DND-41 (cell line): Measurements from ENCODE around the gene SMIM14.
"Not testable (repeated sequence)": the region's sequence is repeated elsewhere in the genome, so short reads cannot be mapped to it uniquely, and the experiment has no call there.

ENCODE experiments used
- ATAC-seq: fragments of 200-7000 bp; cut with Tn5 transposase; 3 replicates; pipeline ENCODE4 v1.9.1; 2021; ENCODE audit warnings: low read depth; ENCODE audit not compliant: insufficient read depth
- DNase-seq: peaks from one replicate; pipeline ENCODE4 v3.0.0-alpha.2; 2020
- H2AFZ ChIP-seq: 2 replicates; pipeline ENCODE4 v1.6.0; 2012; ENCODE audit warnings: low read depth, low read length
- H3K27ac ChIP-seq: 2 replicates; pipeline ENCODE4 v1.5.1; 2012; ENCODE audit warnings: low read length, inconsistent platforms
- H3K27me3 ChIP-seq: fragments of 200-600 bp; sonication (generic); 2 replicates; pipeline ENCODE4 v1.6.0; 2012; ENCODE audit warnings: low read length, mild to moderate bottlenecking, inconsistent platforms; ENCODE audit not compliant: insufficient read depth, poor library complexity
- H3K36me3 ChIP-seq: 2 replicates; pipeline ENCODE4 v1.5.1; 2012; ENCODE audit warnings: low read length, inconsistent platforms; ENCODE audit not compliant: insufficient read depth
- H3K4me1 ChIP-seq: 2 replicates; pipeline ENCODE4 v1.5.1; 2012; ENCODE audit warnings: mild to moderate bottlenecking, low read length; ENCODE audit not compliant: insufficient read depth
- H3K4me2 ChIP-seq: 2 replicates; pipeline ENCODE4 v1.6.0; 2012; ENCODE audit warnings: mild to moderate bottlenecking, moderate library complexity, low read length, inconsistent platforms; ENCODE audit not compliant: insufficient read depth
- H3K4me3 ChIP-seq, 2 experiments: fragments of 200-600 bp in 1 of 2; shearing (Covaris generic) in 1 of 2; 2 replicates each; pipeline ENCODE4 v1.5.1; 2012 to 2016; ENCODE audit warnings: inconsistent platforms in 2 of 2, low read length in 2 of 2, mild to moderate bottlenecking in 2 of 2, low read depth in 1 of 2, moderate library complexity in 1 of 2
- H3K79me2 ChIP-seq: 2 replicates; pipeline ENCODE4 v1.6.0; 2012; ENCODE audit warnings: low read length, inconsistent platforms; ENCODE audit not compliant: insufficient read depth
- H3K9ac ChIP-seq: 2 replicates; pipeline ENCODE4 v1.6.0; 2012; ENCODE audit warnings: low read depth, mild to moderate bottlenecking, inconsistent platforms, low read length, moderate library complexity
- H3K9me3 ChIP-seq: 2 replicates; pipeline ENCODE4 v1.5.1; 2012; ENCODE audit warnings: low read length, moderate library complexity, mild to moderate bottlenecking, inconsistent platforms; ENCODE audit not compliant: insufficient read depth, severe bottlenecking
- H4K20me1 ChIP-seq: 2 replicates; pipeline ENCODE4 v1.6.0; 2012; ENCODE audit warnings: low read length; ENCODE audit not compliant: insufficient read depth
- CTCF ChIP-seq: IDR thresholded peaks from 2 replicates; pipeline ENCODE4 v1.5.1; 2012; ENCODE audit warnings: borderline replicate concordance, low read length, moderate library complexity, mild to moderate bottlenecking; ENCODE audit not compliant: poor library complexity, severe bottlenecking; ENCODE audit errors: extremely low read depth
- EZH2 ChIP-seq: IDR thresholded peaks from 3 replicates; pipeline ENCODE4 v1.6.1; 2012; ENCODE audit warnings: borderline replicate concordance, low read depth, mild to moderate bottlenecking, moderate library complexity, low read length, inconsistent platforms; ENCODE audit not compliant: severe bottlenecking

SMIM14 gene

DNA sequence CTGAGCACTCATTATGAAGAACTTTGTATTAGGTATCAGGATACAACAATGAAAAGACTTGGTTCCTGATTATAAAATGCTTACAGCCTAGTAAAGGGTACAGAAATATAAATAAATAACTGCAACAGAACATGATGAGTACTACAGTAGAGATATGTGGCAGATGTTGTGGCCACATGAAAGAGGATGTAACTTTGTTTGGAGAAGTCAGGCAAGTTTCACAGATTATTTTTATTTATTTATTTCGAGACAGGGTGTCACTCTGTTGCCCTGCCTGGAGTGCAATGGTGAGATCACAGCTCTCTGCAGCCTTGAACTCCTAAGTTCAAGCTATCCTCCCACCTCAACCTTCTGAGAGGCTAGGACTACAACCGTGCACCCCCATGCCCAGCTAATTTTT is 43.5 kb upstream of the SMIM14 start:
- DNase-seq, result no peak
- no peak for ATAC-seq
- H3K27ac ChIP-seq, result no peak overlapping the region

GRCh38 chr4:39681003-39681402 is 42.3 kb upstream of the SMIM14 start:
- H3K4me1 ChIP-seq, DNase-seq, H3K9ac ChIP-seq, H3K79me2 ChIP-seq, H4K20me1 ChIP-seq, H3K27me3 ChIP-seq, H3K9me3 ChIP-seq, H3K4me3 ChIP-seq, ATAC-seq, H3K4me2 ChIP-seq, H2AFZ ChIP-seq, H3K27ac ChIP-seq, H3K36me3 ChIP-seq: not testable (repeated sequence)

More for the DNA sequence above, 43.5 kb upstream of the SMIM14 start:
- Histone ChIP-seq H3K4me3 (no peak overlapping the region), H3K9ac (no peak overlapping the region), H3K4me2 (no peak overlapping the region), H3K79me2 (no peaks in the 10 kb centered on the region), H3K9me3 (no peaks in the 10 kb centered on the region), H3K4me1 (no peaks in the 10 kb centered on the region), H2AFZ (no peak overlapping the region), H4K20me1 (no peaks in the 10 kb centered on the region), H3K27me3 (no peaks in the 10 kb centered on the region), H3K36me3 (no peaks in the 10 kb centered on the region)
- TF ChIP-seq CTCF, result no peak
- TF ChIP-seq EZH2, result no peak

DNA sequence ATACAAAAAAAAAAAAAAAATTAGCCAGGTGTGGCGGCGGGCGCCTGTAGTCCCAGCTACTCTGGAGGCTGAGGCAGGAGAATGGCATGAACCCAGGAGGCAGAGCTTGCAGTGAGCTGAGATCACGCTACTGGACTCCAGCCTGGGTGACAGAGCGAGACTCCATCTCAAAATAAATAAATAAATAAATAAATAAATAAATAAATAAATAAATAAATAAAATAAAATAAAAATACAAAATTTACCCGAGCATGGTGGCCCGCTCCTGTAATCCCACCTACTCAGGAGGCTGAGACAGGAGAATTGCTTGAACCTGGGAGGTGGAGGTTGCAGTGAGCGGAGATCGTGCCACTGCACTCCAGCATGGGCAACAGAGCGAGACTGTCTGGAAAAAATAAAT is 37.0 kb upstream of the SMIM14 start:
- not testable (repeated sequence) for ATAC-seq, H3K27ac ChIP-seq, H4K20me1 ChIP-seq, H3K79me2 ChIP-seq, DNase-seq, H3K4me3 ChIP-seq, H3K9ac ChIP-seq, H3K27me3 ChIP-seq, H3K4me1 ChIP-seq, H3K9me3 ChIP-seq, H2AFZ ChIP-seq, H3K4me2 ChIP-seq, H3K36me3 ChIP-seq

GRCh38 chr4:39670296-39670695 is 31.6 kb upstream of the SMIM14 start:
- H3K36me3 ChIP-seq, H3K9ac ChIP-seq, H3K9me3 ChIP-seq, H3K4me1 ChIP-seq, H3K4me3 ChIP-seq, H3K27me3 ChIP-seq, H3K27ac ChIP-seq, H4K20me1 ChIP-seq, H3K4me2 ChIP-seq, ATAC-seq, DNase-seq, H2AFZ ChIP-seq, H3K79me2 ChIP-seq: not testable (repeated sequence)

DNA sequence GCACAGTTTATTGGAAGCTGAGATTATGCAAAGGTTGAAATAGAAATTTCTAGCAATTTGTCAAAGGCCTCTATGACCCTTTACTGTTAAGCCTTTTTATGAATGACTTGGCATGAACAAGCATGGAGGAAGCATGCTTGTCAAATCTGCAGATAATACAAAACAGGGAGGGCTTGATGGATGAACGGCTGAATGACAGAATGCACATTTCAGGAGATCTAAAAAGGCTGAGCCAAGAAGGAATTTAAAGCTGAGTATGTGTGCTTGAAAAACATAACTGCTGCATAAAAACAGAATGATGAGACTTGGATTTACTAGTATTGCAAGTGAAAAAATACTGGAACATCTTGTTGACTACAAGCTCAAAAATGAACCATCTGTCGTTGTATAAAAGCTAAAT is 30.2 kb upstream of the SMIM14 start:
- ATAC-seq (no peak), DNase-seq (no peak)
- H3K9ac ChIP-seq, result no peak overlapping the region
- no peaks in the 10 kb centered on the region for H3K27me3 ChIP-seq
- no peak overlapping the region for H3K27ac ChIP-seq
- no peak overlapping the region for H3K4me2 ChIP-seq
- no peak overlapping the region for H2AFZ ChIP-seq
- H3K4me3 ChIP-seq, result no peak overlapping the region
- H4K20me1 ChIP-seq, result no peaks in the 10 kb centered on the region
- no peaks in the 10 kb centered on the region for H3K4me1 ChIP-seq
- no peaks in the 10 kb centered on the region for H3K36me3 ChIP-seq
- TF ChIP-seq EZH2 (no peak), CTCF (no peak)
- no peaks in the 10 kb centered on the region for H3K79me2 ChIP-seq
- H3K9me3 ChIP-seq, result no peaks in the 10 kb centered on the region
